ENCODE data around the gene LYG1. TPM values are rescaled to one million over a fixed set of nuclear protein-coding genes. Genes with fewer than 3 reads are reported as not detected.

The LYG1 gene
- total and polyA plus RNA-seq, 2 of the 8 experiments (the other 6 are each of a cell fraction or from before 2014, with no cell fraction given): 0.68 to 0.86 TPM

DNA sequence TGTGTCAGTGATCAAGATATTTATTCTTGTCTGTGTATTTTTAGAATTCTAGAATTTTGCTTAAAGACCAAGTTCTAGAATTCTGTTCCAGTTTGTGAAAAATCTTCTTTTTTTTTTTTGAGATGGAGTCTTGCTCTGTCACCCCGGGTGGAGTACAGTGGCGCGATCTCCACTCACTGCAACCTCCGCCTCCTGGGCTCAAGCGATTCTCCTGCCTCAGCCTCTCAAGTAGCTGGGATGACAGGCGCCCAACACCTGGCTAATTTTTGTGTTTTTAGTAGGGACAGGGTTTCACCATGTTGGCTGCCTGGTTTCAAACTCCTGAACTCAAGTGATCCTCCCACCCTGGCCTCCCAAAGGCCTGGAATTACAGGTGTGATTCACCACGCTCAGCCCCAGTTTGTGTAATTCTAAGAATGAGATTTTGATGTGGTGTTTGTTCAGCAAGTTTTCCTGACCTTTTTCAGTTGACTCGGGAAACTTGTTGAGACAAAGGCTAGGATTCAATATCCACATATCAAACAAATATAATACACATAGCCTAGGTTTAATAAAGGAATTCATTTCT, 39.8 kb upstream of the LYG1 start:
- H3K14ac ChIP-seq (ENCODE audit: insufficient read length): no peak overlapping the region
- H3K4me2 ChIP-seq (ENCODE audit: insufficient read depth in 1 of 2, low read depth in 2 of 2, low read length in 2 of 2): no peak overlapping the region
- no peak overlapping the region for H2AFZ ChIP-seq (ENCODE audit: low read length)
- H4K91ac ChIP-seq (replicated peaks; ENCODE audit: insufficient read length, low read length): no peak overlapping the region
- H3K4me3 ChIP-seq (ENCODE audit: extremely low read depth in 1 of 4, insufficient read depth in 2 of 4, low read depth in 3 of 4, low read length in 4 of 4): no peak overlapping the region
- peaks cover 0 to 4% (median 0%) of the 10 kb centered on the region in 4 experiments; a peak in 1 of 7 replicates for H3K4me1 ChIP-seq (replicated peaks in 1 of 4; ENCODE audit: control insufficient read depth in 3 of 4, insufficient read depth in 4 of 4, low read length in 3 of 4)
- H3K9ac ChIP-seq (replicated peaks in 1 of 4; ENCODE audit: extremely low read depth in 1 of 4, low read depth in 3 of 4, low read length in 3 of 4): no peak overlapping the region
- no peaks in the 10 kb centered on the region for H3K9me3 ChIP-seq (ENCODE audit: insufficient read depth in 2 of 2, low read depth in 1 of 2, low read length in 1 of 2)
- no peak overlapping the region for H2AK5ac ChIP-seq (ENCODE audit: low read depth, low read length)
- ChIA-PET CTCF (ENCODE audit: partially characterized antibody) (no interaction called here), POLR2A (ENCODE audit: partially characterized antibody) (no interaction called here)
- H2BK120ac ChIP-seq (replicated peaks; ENCODE audit: low read depth, low read length): no peak overlapping the region
- no peaks in the 10 kb centered on the region for H3K36me3 ChIP-seq (ENCODE audit: control insufficient read depth in 2 of 4, insufficient read depth in 4 of 4, low read length in 3 of 4)
- H3K23me2 ChIP-seq (ENCODE audit: low read depth, low read length): peaks cover 8% of the 10 kb centered on the region
- DNase-seq (ENCODE audit: low read depth in 1 of 2, low spot score in 2 of 2): no peak
- H2BK20ac ChIP-seq (ENCODE audit: low read length): no peak overlapping the region
- H2BK15ac ChIP-seq (ENCODE audit: low read length): no peak overlapping the region
- H3K27ac ChIP-seq (ENCODE audit: low read depth, low read length): no peak overlapping the region
- 93% methylated on average over 8 of the region's 8 CpGs; no CpG with 5 or more reads in 1 of the 2 experiments for WGBS, 2 experiments (ENCODE audit: extremely low coverage in 1 of 2, insufficient coverage in 1 of 2, insufficient read length in 1 of 2, insufficient replicate concordance in 2 of 2, low coverage in 1 of 2, low lambda C conversion rate in 2 of 2, missing lambda C conversion rate in 1 of 2)
- H2BK12ac ChIP-seq (ENCODE audit: low read depth, low read length): no peak overlapping the region
- no peak overlapping the region for H4K5ac ChIP-seq (ENCODE audit: insufficient read length, low read depth, low read length)
- FAIRE-seq: no peak
- no peak overlapping the region for H3K56ac ChIP-seq (replicated peaks; ENCODE audit: insufficient read length, low read depth, low read length)
- H3K79me2 ChIP-seq (ENCODE audit: control insufficient read depth in 1 of 2, insufficient read depth in 2 of 2, low read length in 2 of 2): peaks cover 36 to 85% of the 10 kb centered on the region in 2 experiments
- H4K8ac ChIP-seq (ENCODE audit: extremely low read depth, insufficient read depth, low read length): no peak overlapping the region
- no peaks in the 10 kb centered on the region for H3K27me3 ChIP-seq (replicated peaks in 1 of 4; ENCODE audit: control insufficient read depth in 3 of 4, extremely low read depth in 1 of 4, insufficient read depth in 3 of 4, low read length in 3 of 4)
- no peak for TF ChIP-seq CHD2 (IDR thresholded peaks at IDR 0.05; ENCODE audit: low read length)
- no peak for TF ChIP-seq CREB1 (IDR thresholded peaks at IDR 0.05)
- TF ChIP-seq EP300 (IDR thresholded peaks at IDR 0.05; ENCODE audit: borderline replicate concordance in 1 of 2, low read depth in 2 of 2, low read length in 2 of 2): no peak
- TF ChIP-seq, protein P1, sequence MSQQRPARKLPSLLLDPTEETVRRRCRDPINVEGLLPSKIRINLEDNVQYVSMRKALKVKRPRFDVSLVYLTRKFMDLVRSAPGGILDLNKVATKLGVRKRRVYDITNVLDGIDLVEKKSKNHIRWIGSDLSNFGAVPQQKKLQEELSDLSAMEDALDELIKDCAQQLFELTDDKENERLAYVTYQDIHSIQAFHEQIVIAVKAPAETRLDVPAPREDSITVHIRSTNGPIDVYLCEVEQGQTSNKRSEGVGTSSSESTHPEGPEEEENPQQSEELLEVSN (IDR thresholded peaks at IDR 0.05): no peak
- H3K79me1 ChIP-seq (ENCODE audit: low read depth, low read length): no peaks in the 10 kb centered on the region; the same call in 1 of the 2 replicates
- H3K18ac ChIP-seq (ENCODE audit: extremely low read depth, low read length): no peak overlapping the region
- no peak overlapping the region for H3K4ac ChIP-seq (replicated peaks; ENCODE audit: insufficient read length, low read depth, low read length)
- no peak overlapping the region for H2BK5ac ChIP-seq (ENCODE audit: low read depth, low read length)
- peaks cover 2 to 8% of the 10 kb centered on the region in 2 experiments for H4K20me1 ChIP-seq (replicated peaks in 1 of 2; ENCODE audit: control insufficient read depth in 1 of 2, insufficient read depth in 2 of 2, low read length in 2 of 2)
- H3K23ac ChIP-seq (ENCODE audit: insufficient read length): no peak overlapping the region

All from H1 (cell line).